Upper lobe of right lung (tissue), 1 donor: ENCODE measurements around the gene WLS. TPM values are rescaled to one million over a fixed set of nuclear protein-coding genes. Genes with fewer than 3 reads are reported as not detected.
A peak's percentile ranks its signal among the peaks of the same experiment; 100 is the strongest.

Experiments
- ATAC-seq: fragments of 200-7000 bp; cut with Tn5 transposase; one replicate; pipeline ENCODE4 v1.9.1; 2020; ENCODE audit warnings: mild to moderate bottlenecking, moderate library complexity
- DNase-seq: peaks from one replicate; pipeline ENCODE4 v3.0.0-alpha.2; 2020
- H3K27ac ChIP-seq: fragments of 200-600 bp; one replicate; pipeline ENCODE4 v1.8.0; 2022
- H3K27me3 ChIP-seq: fragments of 200-600 bp; one replicate; pipeline ENCODE4 v1.8.0; 2022; ENCODE audit warnings: mild to moderate bottlenecking
- H3K36me3 ChIP-seq: fragments of 200-600 bp; one replicate; pipeline ENCODE4 v1.8.0; 2022
- H3K4me1 ChIP-seq: fragments of 200-600 bp; one replicate; pipeline ENCODE4 v1.8.0; 2022
- H3K4me3 ChIP-seq: fragments of 200-600 bp; one replicate; pipeline ENCODE4 v1.8.0; 2022; ENCODE audit warnings: mild to moderate bottlenecking
- H3K9me3 ChIP-seq: fragments of 200-600 bp; one replicate; pipeline ENCODE4 v1.8.0; 2022
- intact Hi-C: fragments of 100-400 bp; cut with DNase I; formaldehyde crosslinking; loops from one replicate; pipeline ENCODE4 v1.11.0; 2022
- total RNA-seq: library from RNA; stranded (reverse); fragmentation: NEBNext Ultra II Directional; extraction: Animal tissue kit (Norgen Biotek cat#: 25700); gene quantifications from one replicate; pipeline ENCODE4 v1.2.1, GENCODE V29; 2021
- TF ChIP-seq, protein P1 (sequence below): fragments of 200-600 bp; IDR thresholded peaks from one replicate; pipeline ENCODE4 v1.8.0; 2022; ENCODE audit warnings: antibody characterized with exemption
- donor health status: DM: no; HTN: yes; CAD: no; lungs with severe emphysema.

The WLS gene
- total RNA-seq, 1 donor from 2014 or later: 89.8 TPM

DNA sequence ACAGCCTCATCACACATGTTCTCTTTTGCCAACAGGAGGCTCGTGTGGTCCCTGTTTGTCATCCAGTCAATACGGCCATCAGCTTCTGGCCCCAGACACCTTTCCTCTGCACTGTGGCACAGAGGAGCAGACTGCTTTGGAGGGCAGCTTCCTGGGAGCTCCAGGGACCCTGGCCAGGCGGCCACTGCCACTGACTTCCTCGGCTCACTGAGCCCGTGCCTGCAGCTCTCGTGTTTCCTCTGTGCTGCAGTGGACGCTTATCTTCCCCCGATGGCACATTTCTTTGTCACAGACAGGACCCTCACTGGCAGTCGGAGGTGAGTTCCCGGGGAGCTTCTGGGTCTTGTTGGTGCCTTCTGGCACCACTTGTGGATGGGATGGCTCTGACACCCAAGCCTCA lies 114.9 kb downstream of the WLS start:
- TF ChIP-seq, protein P1, sequence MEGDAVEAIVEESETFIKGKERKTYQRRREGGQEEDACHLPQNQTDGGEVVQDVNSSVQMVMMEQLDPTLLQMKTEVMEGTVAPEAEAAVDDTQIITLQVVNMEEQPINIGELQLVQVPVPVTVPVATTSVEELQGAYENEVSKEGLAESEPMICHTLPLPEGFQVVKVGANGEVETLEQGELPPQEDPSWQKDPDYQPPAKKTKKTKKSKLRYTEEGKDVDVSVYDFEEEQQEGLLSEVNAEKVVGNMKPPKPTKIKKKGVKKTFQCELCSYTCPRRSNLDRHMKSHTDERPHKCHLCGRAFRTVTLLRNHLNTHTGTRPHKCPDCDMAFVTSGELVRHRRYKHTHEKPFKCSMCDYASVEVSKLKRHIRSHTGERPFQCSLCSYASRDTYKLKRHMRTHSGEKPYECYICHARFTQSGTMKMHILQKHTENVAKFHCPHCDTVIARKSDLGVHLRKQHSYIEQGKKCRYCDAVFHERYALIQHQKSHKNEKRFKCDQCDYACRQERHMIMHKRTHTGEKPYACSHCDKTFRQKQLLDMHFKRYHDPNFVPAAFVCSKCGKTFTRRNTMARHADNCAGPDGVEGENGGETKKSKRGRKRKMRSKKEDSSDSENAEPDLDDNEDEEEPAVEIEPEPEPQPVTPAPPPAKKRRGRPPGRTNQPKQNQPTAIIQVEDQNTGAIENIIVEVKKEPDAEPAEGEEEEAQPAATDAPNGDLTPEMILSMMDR: no peak
- H3K27ac ChIP-seq: no peak overlapping the region
- intact Hi-C loops: loop anchor here (5.0 to 10.0 kb wide), 2 partner anchors 230 to 263 kb away; no protein-coding TSS in a partner anchor
- no peaks in the 10 kb centered on the region for H3K9me3 ChIP-seq
- no peak for ATAC-seq
- H3K4me1 ChIP-seq: peaks cover 3% of the 10 kb centered on the region
- H3K4me3 ChIP-seq: no peak overlapping the region
- DNase-seq: no peak
- no peaks in the 10 kb centered on the region for H3K36me3 ChIP-seq
- no peaks in the 10 kb centered on the region for H3K27me3 ChIP-seq

DNA sequence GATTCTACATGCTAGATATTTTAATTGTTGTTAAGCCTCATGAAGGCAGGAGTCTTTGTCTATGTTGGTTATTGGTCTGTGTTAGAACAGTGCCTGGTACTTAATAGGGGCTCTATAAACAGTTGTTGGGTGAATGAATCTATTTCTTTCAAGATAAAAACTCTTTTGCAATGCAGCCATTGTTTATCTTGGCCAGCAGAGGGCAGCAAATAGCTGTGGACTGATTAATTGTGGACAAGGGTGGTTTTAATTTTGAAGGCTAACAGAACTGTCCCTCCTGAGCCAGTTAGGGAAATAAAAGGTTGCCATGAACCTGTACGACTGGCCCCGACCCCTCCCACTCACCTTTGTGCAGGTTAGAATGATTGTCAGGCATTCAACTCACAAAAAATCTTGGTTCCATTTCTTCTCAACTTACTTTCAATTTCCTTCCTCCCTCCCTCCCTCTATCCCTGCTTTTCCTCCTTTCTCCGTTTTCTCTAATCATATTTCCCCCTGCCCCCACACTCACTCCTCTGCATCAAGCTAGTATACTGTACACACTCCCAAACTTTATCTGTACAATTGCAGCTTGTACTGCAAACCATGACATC lies 115.6 kb downstream of the WLS start:
- H3K27ac ChIP-seq: no peak overlapping the region
- ATAC-seq (peak; percentile 52), DNase-seq (no peak)
- no peaks in the 10 kb centered on the region for H3K27me3 ChIP-seq
- intact Hi-C loops: loop anchor here (5.0 to 10.0 kb wide), 2 partner anchors 231 to 262 kb away; no protein-coding TSS in a partner anchor
- no peak overlapping the region for H3K4me3 ChIP-seq
- H3K36me3 ChIP-seq: no peaks in the 10 kb centered on the region
- TF ChIP-seq, protein P1: peak; percentile 88
- H3K4me1 ChIP-seq: peaks cover 7% of the 10 kb centered on the region
- H3K9me3 ChIP-seq: no peaks in the 10 kb centered on the region

DNA sequence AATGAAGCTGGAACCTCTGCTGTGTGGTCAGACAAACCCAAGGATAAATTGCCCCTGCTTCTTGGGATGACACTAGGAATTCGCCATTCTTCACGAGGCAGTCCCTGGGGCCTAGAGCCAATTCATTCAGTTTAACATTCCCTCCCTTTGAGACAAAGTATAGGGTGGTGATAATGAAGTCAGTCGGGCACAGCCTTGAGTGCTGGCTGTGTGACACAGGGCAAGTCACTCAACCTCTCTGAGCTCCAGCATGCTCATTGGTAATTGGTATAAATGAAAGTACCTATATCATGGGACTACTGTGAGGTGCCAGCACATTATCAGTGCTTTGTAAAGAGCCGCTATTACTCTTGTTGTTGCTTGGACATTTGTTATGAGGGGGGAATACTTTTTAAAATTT lies 117.0 kb downstream of the WLS start:
- no peak overlapping the region for H3K4me3 ChIP-seq
- H3K27me3 ChIP-seq: no peaks in the 10 kb centered on the region
- H3K27ac ChIP-seq: no peak overlapping the region
- intact Hi-C loops: loop anchor here (5.0 to 10.0 kb wide), 2 partner anchors 232 to 261 kb away; no protein-coding TSS in a partner anchor
- H3K4me1 ChIP-seq: peaks cover 7% of the 10 kb centered on the region
- no peak for ATAC-seq
- no peaks in the 10 kb centered on the region for H3K9me3 ChIP-seq
- DNase-seq: no peak
- TF ChIP-seq, protein P1: no peak
- no peaks in the 10 kb centered on the region for H3K36me3 ChIP-seq

DNA sequence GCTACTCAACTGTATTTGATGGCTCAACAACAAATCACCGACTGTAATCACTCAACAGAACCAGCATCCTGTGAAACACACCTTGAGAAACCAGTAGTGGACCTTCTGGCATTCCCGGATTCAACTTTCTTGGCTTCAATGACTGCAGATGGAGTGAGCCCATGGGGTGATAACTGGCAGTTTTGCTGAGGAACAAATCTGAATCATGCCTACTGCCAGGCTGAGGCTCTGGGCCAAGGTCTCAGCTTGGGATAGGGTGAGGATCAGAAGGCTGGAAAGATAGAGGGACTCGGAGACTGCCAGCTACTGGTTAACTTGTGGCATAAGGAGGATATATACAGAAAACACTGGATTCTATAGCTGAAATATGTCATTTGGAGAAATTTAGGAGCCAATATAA lies 118.4 kb downstream of the WLS start:
- H3K9me3 ChIP-seq: no peaks in the 10 kb centered on the region
- no peaks in the 10 kb centered on the region for H3K27me3 ChIP-seq
- intact Hi-C loops: loop anchor here (5.0 to 10.0 kb wide), 2 partner anchors 259 to 347 kb away; no protein-coding TSS in a partner anchor
- no peaks in the 10 kb centered on the region for H3K36me3 ChIP-seq
- DNase-seq: no peak
- H3K4me1 ChIP-seq: peaks cover 7% of the 10 kb centered on the region
- no peak overlapping the region for H3K27ac ChIP-seq
- no peak overlapping the region for H3K4me3 ChIP-seq
- no peak for ATAC-seq
- TF ChIP-seq, protein P1: no peak

DNA sequence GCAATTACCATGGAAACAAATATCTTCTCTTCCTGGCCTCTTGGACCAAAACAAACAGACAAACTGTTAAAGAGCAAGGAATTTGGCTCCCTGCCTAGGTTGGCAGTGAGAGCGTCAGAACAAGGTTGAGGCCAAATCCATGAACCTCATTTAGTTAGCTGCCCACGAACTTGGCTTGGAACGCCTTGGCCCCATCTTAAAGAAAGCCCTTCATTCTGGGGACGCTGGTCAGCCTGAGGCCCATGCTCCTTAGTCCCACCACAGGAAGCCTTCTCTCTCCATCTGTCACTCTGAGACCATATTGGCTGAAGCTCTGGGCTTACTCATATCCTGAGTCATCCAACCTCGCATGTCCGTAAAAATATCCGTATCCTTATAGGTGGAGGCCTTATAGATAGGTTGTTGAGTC lies 119.5 kb downstream of the WLS start:
- no peak for ATAC-seq
- Histone ChIP-seq H3K36me3 (no peaks in the 10 kb centered on the region), H3K27me3 (no peaks in the 10 kb centered on the region), H3K4me3 (no peak overlapping the region), H3K9me3 (no peaks in the 10 kb centered on the region), H3K27ac (no peak overlapping the region), H3K4me1 (peaks cover 7% of the 10 kb centered on the region)
- DNase-seq: no peak
- TF ChIP-seq, protein P1: no peak
- intact Hi-C loops: loop anchor here (5.0 to 10.0 kb wide), 2 partner anchors 258 to 346 kb away; no protein-coding TSS in a partner anchor
